Measurements from ENCODE around the gene ADPRHL1.
A peak's percentile ranks its signal among the peaks of the same experiment; 100 is the strongest.

Gene ADPRHL1

GRCh38 chr13:113490496-113491417 is 37.5 kb upstream of the ADPRHL1 start, which contains the start of gene DCUN1D2:
TSS of gene DCUN1D2 (minus strand) at chr13:113490711. CDS start at chr13:113490669, 42 bp downstream.
- H3K36me3 ChIP-seq (ENCODE audit: control insufficient read depth, low read depth, low read length): no peaks in the 10 kb centered on the region
- H3K4me1 ChIP-seq (ENCODE audit: control insufficient read depth, low read depth, low read length): peaks cover 27% of the 10 kb centered on the region
- no peak within 1 kb of the TSS for H3K27ac ChIP-seq (ENCODE audit: low read length)
- H3K9me3 ChIP-seq (ENCODE audit: control insufficient read depth, low read depth, low read length): no peaks in the 10 kb centered on the region
- no peaks in the 10 kb centered on the region for H3K27me3 ChIP-seq (ENCODE audit: control insufficient read depth, insufficient read depth, low read length)
- peak within 1 kb of the TSS; percentile 67 for H3K9ac ChIP-seq (ENCODE audit: low read length)
- peak within 1 kb of the TSS; percentile 67 for H3K4me3 ChIP-seq (ENCODE audit: low read length)

GRCh38 chr13:113489549-113490495 is 36.5 kb upstream of the ADPRHL1 start:
- peaks cover 18% of the 10 kb centered on the region for H3K4me1 ChIP-seq (ENCODE audit: control insufficient read depth, low read depth, low read length)

GRCh38 chr13:113489171-113489548 is 35.9 kb upstream of the ADPRHL1 start:
- H3K4me3 ChIP-seq (ENCODE audit: low read length): peak overlapping the region; percentile 67
- H3K9me3 ChIP-seq (ENCODE audit: control insufficient read depth, low read depth, low read length): no peaks in the 10 kb centered on the region
- peaks cover 17% of the 10 kb centered on the region for H3K4me1 ChIP-seq (ENCODE audit: control insufficient read depth, low read depth, low read length)
- peak overlapping the region; percentile 61 for H3K9ac ChIP-seq (ENCODE audit: low read length)
- no peaks in the 10 kb centered on the region for H3K36me3 ChIP-seq (ENCODE audit: control insufficient read depth, low read depth, low read length)
- H3K27me3 ChIP-seq (ENCODE audit: control insufficient read depth, insufficient read depth, low read length): no peaks in the 10 kb centered on the region
- no peak overlapping the region for H3K27ac ChIP-seq (ENCODE audit: low read length)

More at GRCh38 chr13:113489549-113490495, 36.5 kb upstream of the ADPRHL1 start:
- H3K9me3 ChIP-seq (ENCODE audit: control insufficient read depth, low read depth, low read length): no peaks in the 10 kb centered on the region
- H3K4me3 ChIP-seq (ENCODE audit: low read length): peak overlapping the region; percentile 67
- no peaks in the 10 kb centered on the region for H3K36me3 ChIP-seq (ENCODE audit: control insufficient read depth, low read depth, low read length)
- H3K27me3 ChIP-seq (ENCODE audit: control insufficient read depth, insufficient read depth, low read length): no peaks in the 10 kb centered on the region
- H3K27ac ChIP-seq (ENCODE audit: low read length): no peak overlapping the region
- H3K9ac ChIP-seq (ENCODE audit: low read length): peak overlapping the region; percentile 61

- Histone ChIP-seq H3K4me3 (ENCODE audit: low read length) (no peak overlapping the region), H3K27me3 (ENCODE audit: control insufficient read depth, insufficient read depth, low read length) (no peaks in the 10 kb centered on the region), H3K9me3 (ENCODE audit: control insufficient read depth, low read depth, low read length) (no peaks in the 10 kb centered on the region), H3K36me3 (ENCODE audit: control insufficient read depth, low read depth, low read length) (no peaks in the 10 kb centered on the region), H3K27ac (ENCODE audit: low read length) (no peak overlapping the region), H3K4me1 (ENCODE audit: control insufficient read depth, low read depth, low read length) (peaks cover 10% of the 10 kb centered on the region), H3K9ac (ENCODE audit: low read length) (no peak overlapping the region)
Measured at GRCh38 chr13:113488283-113488682, 35.0 kb upstream of the ADPRHL1 start.

- Histone ChIP-seq H3K4me3 (ENCODE audit: low read length) (no peak overlapping the region), H3K9ac (ENCODE audit: low read length) (no peak overlapping the region), H3K4me1 (ENCODE audit: control insufficient read depth, low read depth, low read length) (no peaks in the 10 kb centered on the region), H3K27me3 (ENCODE audit: control insufficient read depth, insufficient read depth, low read length) (no peaks in the 10 kb centered on the region), H3K36me3 (ENCODE audit: control insufficient read depth, low read depth, low read length) (no peaks in the 10 kb centered on the region), H3K27ac (ENCODE audit: low read length) (no peak overlapping the region), H3K9me3 (ENCODE audit: control insufficient read depth, low read depth, low read length) (no peaks in the 10 kb centered on the region)
Measured at GRCh38 chr13:113486698-113487097, 33.4 kb upstream of the ADPRHL1 start.

GRCh38 chr13:113485545-113485944 is 32.3 kb upstream of the ADPRHL1 start:
- Histone ChIP-seq H3K27ac (ENCODE audit: low read length) (no peak overlapping the region), H3K4me1 (ENCODE audit: control insufficient read depth, low read depth, low read length) (no peaks in the 10 kb centered on the region), H3K27me3 (ENCODE audit: control insufficient read depth, insufficient read depth, low read length) (no peaks in the 10 kb centered on the region), H3K9ac (ENCODE audit: low read length) (no peak overlapping the region), H3K9me3 (ENCODE audit: control insufficient read depth, low read depth, low read length) (no peaks in the 10 kb centered on the region), H3K4me3 (ENCODE audit: low read length) (no peak overlapping the region), H3K36me3 (ENCODE audit: control insufficient read depth, low read depth, low read length) (peaks cover 1% of the 10 kb centered on the region)

GRCh38 chr13:113483504-113484293 is 30.4 kb upstream of the ADPRHL1 start:
- H3K9me3 ChIP-seq (ENCODE audit: control insufficient read depth, low read depth, low read length): no peaks in the 10 kb centered on the region
- no peaks in the 10 kb centered on the region for H3K4me1 ChIP-seq (ENCODE audit: control insufficient read depth, low read depth, low read length)
- no peak overlapping the region for H3K4me3 ChIP-seq (ENCODE audit: low read length)
- peaks cover 20% of the 10 kb centered on the region for H3K36me3 ChIP-seq (ENCODE audit: control insufficient read depth, low read depth, low read length)
- H3K9ac ChIP-seq (ENCODE audit: low read length): no peak overlapping the region
- no peak overlapping the region for H3K27ac ChIP-seq (ENCODE audit: low read length)
- H3K27me3 ChIP-seq (ENCODE audit: control insufficient read depth, insufficient read depth, low read length): no peaks in the 10 kb centered on the region

GRCh38 chr13:113483081-113483480 is 29.8 kb upstream of the ADPRHL1 start:
- Histone ChIP-seq H3K27ac (ENCODE audit: low read length) (no peak overlapping the region), H3K4me3 (ENCODE audit: low read length) (no peak overlapping the region), H3K36me3 (ENCODE audit: control insufficient read depth, low read depth, low read length) (peaks cover 22% of the 10 kb centered on the region)

GRCh38 chr13:113479179-113479578 is 25.9 kb upstream of the ADPRHL1 start:
- Histone ChIP-seq H3K4me1 (ENCODE audit: control insufficient read depth, low read depth, low read length) (no peaks in the 10 kb centered on the region), H3K27ac (ENCODE audit: low read length) (no peak overlapping the region), H3K27me3 (ENCODE audit: control insufficient read depth, insufficient read depth, low read length) (no peaks in the 10 kb centered on the region), H3K36me3 (ENCODE audit: control insufficient read depth, low read depth, low read length) (peaks cover 47% of the 10 kb centered on the region), H3K9me3 (ENCODE audit: control insufficient read depth, low read depth, low read length) (no peaks in the 10 kb centered on the region), H3K9ac (ENCODE audit: low read length) (no peak overlapping the region), H3K4me3 (ENCODE audit: low read length) (no peak overlapping the region)

More at GRCh38 chr13:113483081-113483480, 29.8 kb upstream of the ADPRHL1 start:
- H3K4me1 ChIP-seq (ENCODE audit: control insufficient read depth, low read depth, low read length): no peaks in the 10 kb centered on the region
- no peaks in the 10 kb centered on the region for H3K9me3 ChIP-seq (ENCODE audit: control insufficient read depth, low read depth, low read length)
- H3K27me3 ChIP-seq (ENCODE audit: control insufficient read depth, insufficient read depth, low read length): no peaks in the 10 kb centered on the region
- H3K9ac ChIP-seq (ENCODE audit: low read length): no peak overlapping the region

GRCh38 chr13:113477724-113478123 is 24.4 kb upstream of the ADPRHL1 start:
- no peaks in the 10 kb centered on the region for H3K27me3 ChIP-seq (ENCODE audit: control insufficient read depth, insufficient read depth, low read length)
- H3K4me1 ChIP-seq (ENCODE audit: control insufficient read depth, low read depth, low read length): no peaks in the 10 kb centered on the region
- no peak overlapping the region for H3K9ac ChIP-seq (ENCODE audit: low read length)
- H3K9me3 ChIP-seq (ENCODE audit: control insufficient read depth, low read depth, low read length): no peaks in the 10 kb centered on the region
- peaks cover 53% of the 10 kb centered on the region for H3K36me3 ChIP-seq (ENCODE audit: control insufficient read depth, low read depth, low read length)
- no peak overlapping the region for H3K27ac ChIP-seq (ENCODE audit: low read length)
- H3K4me3 ChIP-seq (ENCODE audit: low read length): no peak overlapping the region

- Histone ChIP-seq H3K27ac (ENCODE audit: low read length) (no peak overlapping the region), H3K27me3 (ENCODE audit: control insufficient read depth, insufficient read depth, low read length) (no peaks in the 10 kb centered on the region), H3K4me1 (ENCODE audit: control insufficient read depth, low read depth, low read length) (no peaks in the 10 kb centered on the region), H3K9me3 (ENCODE audit: control insufficient read depth, low read depth, low read length) (no peaks in the 10 kb centered on the region), H3K9ac (ENCODE audit: low read length) (no peak overlapping the region), H3K36me3 (ENCODE audit: control insufficient read depth, low read depth, low read length) (peaks cover 53% of the 10 kb centered on the region), H3K4me3 (ENCODE audit: low read length) (no peak overlapping the region)
Measured at GRCh38 chr13:113476811-113477210, 23.5 kb upstream of the ADPRHL1 start.

Measured in iPS-18a (cell line).